ENCODE data around the gene POLL.
A peak's percentile ranks its signal among the peaks of the same experiment; 100 is the strongest.

Gene POLL

DNA sequence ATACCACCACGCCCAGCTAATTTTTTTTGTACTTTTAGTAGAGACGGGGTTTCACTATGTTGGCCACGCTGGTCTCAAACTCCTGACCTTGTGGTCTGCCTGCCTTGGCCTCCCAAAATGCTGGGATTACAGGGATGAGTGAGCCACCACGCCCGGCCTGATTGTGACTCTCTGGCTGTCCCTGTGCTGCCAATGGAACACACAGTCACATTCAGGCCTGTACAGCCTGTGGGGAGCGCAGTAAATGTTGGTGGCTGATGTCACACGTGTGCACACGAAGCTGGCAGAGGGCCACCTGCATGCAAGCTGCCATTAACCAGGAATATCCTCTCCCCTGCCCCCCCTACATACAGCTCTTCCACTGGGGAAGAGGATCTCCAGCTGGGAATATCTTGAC is 22.1 kb downstream of the POLL start:
- peaks cover 73 to 88% of the 10 kb centered on the region in 2 experiments for H3K27me3 ChIP-seq (ENCODE audit: control insufficient read depth in 1 of 2, insufficient read depth in 1 of 2, low read length in 2 of 2)
- no peak overlapping the region for H3K14ac ChIP-seq (ENCODE audit: low read length in 2 of 2)
- no peak overlapping the region for H3K18ac ChIP-seq (ENCODE audit: low read depth in 1 of 2, low read length in 2 of 2)
- no peak overlapping the region for H3K27ac ChIP-seq (ENCODE audit: low read length, poor library complexity, severe bottlenecking)
- no peak overlapping the region for H4K91ac ChIP-seq (ENCODE audit: low read length)
- no peak overlapping the region for H4K8ac ChIP-seq (ENCODE audit: low read length)
- H2AFZ ChIP-seq (ENCODE audit: low read depth, low read length): no peak overlapping the region
- H2BK12ac ChIP-seq (ENCODE audit: low read length in 2 of 2): no peak overlapping the region
- H2BK120ac ChIP-seq (ENCODE audit: low read depth, low read length): no peak overlapping the region
- H3K23ac ChIP-seq (ENCODE audit: low read length in 2 of 2): peak overlapping the region in 1 of 2 experiments; percentile 91
- H3K4ac ChIP-seq (ENCODE audit: low read depth in 1 of 2, low read length in 2 of 2): no peak overlapping the region
- H2BK5ac ChIP-seq (ENCODE audit: low read depth, low read length, poor library complexity, severe bottlenecking): no peak overlapping the region
- H3K9ac ChIP-seq (ENCODE audit: low read length): no peak overlapping the region
- H3K79me1 ChIP-seq (replicated peaks; ENCODE audit: low read length, poor library complexity, severe bottlenecking): no peaks in the 10 kb centered on the region
- H3K4me1 ChIP-seq (ENCODE audit: control insufficient read depth, insufficient read depth, low read depth, low read length): peaks cover 25% of the 10 kb centered on the region
- no peak overlapping the region for H2AK5ac ChIP-seq (ENCODE audit: low read length, severe bottlenecking)
- no peaks in the 10 kb centered on the region for H3K36me3 ChIP-seq (ENCODE audit: control insufficient read depth in 1 of 2, insufficient read depth in 2 of 2, low read depth in 1 of 2, low read length in 2 of 2)
- no peak overlapping the region for H3K4me2 ChIP-seq (ENCODE audit: low read length, poor library complexity, severe bottlenecking)
- no peaks in the 10 kb centered on the region for H3K9me3 ChIP-seq (ENCODE audit: control insufficient read depth, low read length)
- no peak for DNase-seq
- peak overlapping the region in 1 of 2 experiments; percentile 55 for H3K4me3 ChIP-seq (ENCODE audit: insufficient read depth in 1 of 2, low read depth in 1 of 2, low read length in 2 of 2)
- 88% methylated on average over 6 of the region's 8 CpGs for WGBS
- no peak overlapping the region for H2BK15ac ChIP-seq (ENCODE audit: low read depth, poor library complexity, severe bottlenecking)

DNA sequence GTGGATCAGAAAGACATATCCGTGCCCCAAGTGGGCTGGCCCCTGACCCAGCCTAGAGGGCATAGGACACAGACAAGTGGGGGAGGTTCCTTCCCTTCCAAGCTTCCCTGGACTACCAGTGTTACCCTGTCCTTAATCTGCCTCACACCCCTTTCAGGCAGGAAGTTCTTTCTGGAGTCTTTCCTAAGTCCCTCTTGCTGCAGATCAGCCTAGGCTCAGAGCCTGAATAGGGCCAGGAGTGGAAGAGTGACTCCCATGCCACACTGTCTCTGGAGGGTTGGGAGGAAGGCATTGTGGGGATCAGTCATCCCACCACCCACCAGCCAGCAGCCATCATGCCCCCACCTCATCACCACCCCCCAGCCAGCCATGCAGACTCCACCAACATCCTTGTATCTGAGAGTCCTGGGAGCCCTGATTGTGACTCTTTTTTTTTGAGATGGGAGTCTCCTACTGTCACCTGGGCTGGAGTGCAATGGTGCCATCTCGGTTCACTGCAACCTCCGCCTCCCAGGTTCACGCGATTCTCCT is 22.6 kb downstream of the POLL start:
- Histone ChIP-seq H3K4me1 (ENCODE audit: control insufficient read depth, insufficient read depth, low read depth, low read length) (peaks cover 22% of the 10 kb centered on the region), H3K27me3 (ENCODE audit: control insufficient read depth in 1 of 2, insufficient read depth in 1 of 2, low read length in 2 of 2) (peaks cover 73 to 85% of the 10 kb centered on the region in 2 experiments), H2BK120ac (ENCODE audit: low read depth, low read length) (no peak overlapping the region), H2BK15ac (ENCODE audit: low read depth, poor library complexity, severe bottlenecking) (no peak overlapping the region), H2BK5ac (ENCODE audit: low read depth, low read length, poor library complexity, severe bottlenecking) (no peak overlapping the region), H3K4ac (ENCODE audit: low read depth in 1 of 2, low read length in 2 of 2) (no peak overlapping the region), H3K4me3 (ENCODE audit: insufficient read depth in 1 of 2, low read depth in 1 of 2, low read length in 2 of 2) (no peak overlapping the region), H4K91ac (ENCODE audit: low read length) (no peak overlapping the region), H4K8ac (ENCODE audit: low read length) (no peak overlapping the region), H3K14ac (ENCODE audit: low read length in 2 of 2) (no peak overlapping the region), H3K4me2 (ENCODE audit: low read length, poor library complexity, severe bottlenecking) (no peak overlapping the region), H3K27ac (ENCODE audit: low read length, poor library complexity, severe bottlenecking) (no peak overlapping the region), H3K23ac (ENCODE audit: low read length in 2 of 2) (no peak overlapping the region), H2AK5ac (ENCODE audit: low read length, severe bottlenecking) (no peak overlapping the region), H3K9ac (ENCODE audit: low read length) (no peak overlapping the region), H3K9me3 (ENCODE audit: control insufficient read depth, low read length) (no peaks in the 10 kb centered on the region), H2BK12ac (ENCODE audit: low read length in 2 of 2) (no peak overlapping the region), H2AFZ (ENCODE audit: low read depth, low read length) (no peak overlapping the region), H3K79me1 (replicated peaks; ENCODE audit: low read length, poor library complexity, severe bottlenecking) (no peaks in the 10 kb centered on the region), H3K36me3 (ENCODE audit: control insufficient read depth in 1 of 2, insufficient read depth in 2 of 2, low read depth in 1 of 2, low read length in 2 of 2) (no peaks in the 10 kb centered on the region), H3K18ac (ENCODE audit: low read depth in 1 of 2, low read length in 2 of 2) (no peak overlapping the region)
- 97% methylated on average over 5 of the region's 5 CpGs for WGBS
- no peak for DNase-seq

GRCh38 chr10:101564490-101564991 is 23.5 kb downstream of the POLL start:
- H3K4me1 ChIP-seq (ENCODE audit: control insufficient read depth, insufficient read depth, low read depth, low read length): peaks cover 15% of the 10 kb centered on the region
- H4K8ac ChIP-seq (ENCODE audit: low read length): no peak overlapping the region
- H3K18ac ChIP-seq (ENCODE audit: low read depth in 1 of 2, low read length in 2 of 2): no peak overlapping the region
- no peak overlapping the region for H3K4ac ChIP-seq (ENCODE audit: low read depth in 1 of 2, low read length in 2 of 2)
- no peaks in the 10 kb centered on the region for H3K79me1 ChIP-seq (replicated peaks; ENCODE audit: low read length, poor library complexity, severe bottlenecking)
- DNase-seq: no peak
- H2AFZ ChIP-seq (ENCODE audit: low read depth, low read length): no peak overlapping the region
- no peak overlapping the region for H3K4me3 ChIP-seq (ENCODE audit: insufficient read depth in 1 of 2, low read depth in 1 of 2, low read length in 2 of 2)
- no peak overlapping the region for H3K14ac ChIP-seq (ENCODE audit: low read length in 2 of 2)
- no peak overlapping the region for H2BK120ac ChIP-seq (ENCODE audit: low read depth, low read length)
- no peak overlapping the region for H3K4me2 ChIP-seq (ENCODE audit: low read length, poor library complexity, severe bottlenecking)
- H2BK5ac ChIP-seq (ENCODE audit: low read depth, low read length, poor library complexity, severe bottlenecking): no peak overlapping the region
- 91% methylated on average over 14 of the region's 15 CpGs for WGBS
- H3K36me3 ChIP-seq (ENCODE audit: control insufficient read depth in 1 of 2, insufficient read depth in 2 of 2, low read depth in 1 of 2, low read length in 2 of 2): no peaks in the 10 kb centered on the region
- H4K91ac ChIP-seq (ENCODE audit: low read length): no peak overlapping the region
- H3K23ac ChIP-seq (ENCODE audit: low read length in 2 of 2): no peak overlapping the region
- peaks cover 69 to 86% of the 10 kb centered on the region in 2 experiments for H3K27me3 ChIP-seq (ENCODE audit: control insufficient read depth in 1 of 2, insufficient read depth in 1 of 2, low read length in 2 of 2)
- no peak overlapping the region for H2BK15ac ChIP-seq (ENCODE audit: low read depth, poor library complexity, severe bottlenecking)
- no peak overlapping the region for H3K27ac ChIP-seq (ENCODE audit: low read length, poor library complexity, severe bottlenecking)
- H2AK5ac ChIP-seq (ENCODE audit: low read length, severe bottlenecking): no peak overlapping the region
- no peak overlapping the region for H2BK12ac ChIP-seq (ENCODE audit: low read length in 2 of 2)
- no peak overlapping the region for H3K9ac ChIP-seq (ENCODE audit: low read length)
- H3K9me3 ChIP-seq (ENCODE audit: control insufficient read depth, low read length): no peaks in the 10 kb centered on the region

- H2AFZ ChIP-seq (ENCODE audit: low read depth, low read length): no peak overlapping the region
- no peak overlapping the region for H2BK5ac ChIP-seq (ENCODE audit: low read depth, low read length, poor library complexity, severe bottlenecking)
- H3K9me3 ChIP-seq (ENCODE audit: control insufficient read depth, low read length): no peaks in the 10 kb centered on the region
- H3K4ac ChIP-seq (ENCODE audit: low read depth in 1 of 2, low read length in 2 of 2): no peak overlapping the region
- H3K27ac ChIP-seq (ENCODE audit: low read length, poor library complexity, severe bottlenecking): no peak overlapping the region
- H3K79me1 ChIP-seq (replicated peaks; ENCODE audit: low read length, poor library complexity, severe bottlenecking): no peaks in the 10 kb centered on the region
- H3K36me3 ChIP-seq (ENCODE audit: control insufficient read depth in 1 of 2, insufficient read depth in 2 of 2, low read depth in 1 of 2, low read length in 2 of 2): no peaks in the 10 kb centered on the region
- no peak overlapping the region for H4K91ac ChIP-seq (ENCODE audit: low read length)
- no peak overlapping the region for H4K8ac ChIP-seq (ENCODE audit: low read length)
- H3K4me3 ChIP-seq (ENCODE audit: insufficient read depth in 1 of 2, low read depth in 1 of 2, low read length in 2 of 2): no peak overlapping the region
- H2BK120ac ChIP-seq (ENCODE audit: low read depth, low read length): peak overlapping the region; percentile 9
- peaks cover 13% of the 10 kb centered on the region for H3K4me1 ChIP-seq (ENCODE audit: control insufficient read depth, insufficient read depth, low read depth, low read length)
- no peak overlapping the region for H2AK5ac ChIP-seq (ENCODE audit: low read length, severe bottlenecking)
- 86% methylated on average over 11 of the region's 11 CpGs for WGBS
- H2BK15ac ChIP-seq (ENCODE audit: low read depth, poor library complexity, severe bottlenecking): no peak overlapping the region
- DNase-seq: no peak
- no peak overlapping the region for H3K9ac ChIP-seq (ENCODE audit: low read length)
- H3K27me3 ChIP-seq (ENCODE audit: control insufficient read depth in 1 of 2, insufficient read depth in 1 of 2, low read length in 2 of 2): peaks cover 59 to 80% of the 10 kb centered on the region in 2 experiments
- H3K4me2 ChIP-seq (ENCODE audit: low read length, poor library complexity, severe bottlenecking): no peak overlapping the region
- H3K18ac ChIP-seq (ENCODE audit: low read depth in 1 of 2, low read length in 2 of 2): no peak overlapping the region
- no peak overlapping the region for H3K14ac ChIP-seq (ENCODE audit: low read length in 2 of 2)
- H2BK12ac ChIP-seq (ENCODE audit: low read length in 2 of 2): no peak overlapping the region
- H3K23ac ChIP-seq (ENCODE audit: low read length in 2 of 2): peak overlapping the region in 1 of 2 experiments; percentile 10
These were observed 24.5 kb downstream of the POLL start for GRCh38 chr10:101563497-101564040.

Measured in mesenchymal stem cell (in vitro differentiated cells and primary cell).